Measurements from ENCODE around the gene APOO.

APOO gene

GRCh38 chrX:23930894-23931604 lies 23.3 kb upstream of the APOO start:
- no peak for DNase-seq (ENCODE audit: low spot score)
- no peak overlapping the region for H3K27ac ChIP-seq
- ChIA-PET POLR2A (ENCODE audit: low non-redundant PET) (no interaction called here), CTCF (no interaction called here)
- no peak for TF ChIP-seq CTCF (conservative IDR thresholded peaks at IDR 0.05; ENCODE audit: low read depth)

- POLR2A ChIA-PET (ENCODE audit: low non-redundant PET) = no interaction called here
- no peak overlapping the region for H3K27ac ChIP-seq
- DNase-seq (ENCODE audit: low spot score) = no peak
- no peak for TF ChIP-seq CTCF (conservative IDR thresholded peaks at IDR 0.05; ENCODE audit: low read depth)
- CTCF ChIA-PET = no interaction called here
These were observed 18.3 kb upstream of the APOO start for GRCh38 chrX:23926015-23926414.

- CTCF ChIA-PET = no interaction called here
These were observed 12.1 kb upstream of the APOO start for GRCh38 chrX:23919706-23920320.

GRCh38 chrX:23919148-23919547 lies 11.4 kb upstream of the APOO start:
- no peak for TF ChIP-seq CTCF (conservative IDR thresholded peaks at IDR 0.05; ENCODE audit: low read depth)
- DNase-seq (ENCODE audit: low spot score) = no peak
- no peak overlapping the region for H3K27ac ChIP-seq
- CTCF ChIA-PET = no interaction called here
- POLR2A ChIA-PET (ENCODE audit: low non-redundant PET) = no interaction called here

More at GRCh38 chrX:23919706-23920320, 12.1 kb upstream of the APOO start:
- TF ChIP-seq CTCF (conservative IDR thresholded peaks at IDR 0.05; ENCODE audit: low read depth) = no peak
- POLR2A ChIA-PET (ENCODE audit: low non-redundant PET) = no interaction called here
- no peak for DNase-seq (ENCODE audit: low spot score)
- no peak overlapping the region for H3K27ac ChIP-seq

- no peak for DNase-seq (ENCODE audit: low spot score)
- ChIA-PET POLR2A (ENCODE audit: low non-redundant PET) (no interaction called here), CTCF (interaction anchor here (0.6 kb wide), 1 partner anchor 318 kb away, joined by 3 read pairs; no protein-coding TSS in a partner anchor)
- H3K27ac ChIP-seq = no peak overlapping the region
- no peak for TF ChIP-seq CTCF (conservative IDR thresholded peaks at IDR 0.05; ENCODE audit: low read depth)
These were observed 3.5 kb upstream of the APOO start for GRCh38 chrX:23911126-23911835.

GRCh38 chrX:23908219-23909004 lies 674 bp upstream of the APOO start:
- CTCF ChIA-PET = interaction anchor here (0.7 to 1.0 kb wide), 2 partner anchors 7 to 222 kb away, joined by 3 read pairs; no protein-coding TSS in a partner anchor
- no peak for DNase-seq (ENCODE audit: low spot score)
- peak overlapping the region; percentile 96 for H3K27ac ChIP-seq
- TF ChIP-seq CTCF (conservative IDR thresholded peaks at IDR 0.05; ENCODE audit: low read depth) = peak; percentile 32; the same call in 1 of the 2 replicates
- POLR2A ChIA-PET (ENCODE audit: low non-redundant PET) = no interaction called here

Data from RWPE1 (cell line).